ENCODE results near the gene MTO1.

- TF ChIP-seq CTCF (IDR thresholded peaks at IDR 0.05) = no peak
- TF ChIP-seq POLR2A (IDR thresholded peaks at IDR 0.05) = no peak
These were observed 1.5 kb upstream of the MTO1 start for GRCh38 chr6:73460056-73460455.

Data from body of pancreas (tissue), 4 donors.